ENCODE measurements around the gene NECAB3. TPM values are rescaled to one million over a fixed set of nuclear protein-coding genes. Genes with fewer than 3 reads are reported as not detected.
A peak's percentile ranks its signal among the peaks of the same experiment; 100 is the strongest.

NECAB3 gene
- total RNA-seq, 4 donors from 2014 or later, result 17.1 to 30.8 (median 23.3) TPM

DNA sequence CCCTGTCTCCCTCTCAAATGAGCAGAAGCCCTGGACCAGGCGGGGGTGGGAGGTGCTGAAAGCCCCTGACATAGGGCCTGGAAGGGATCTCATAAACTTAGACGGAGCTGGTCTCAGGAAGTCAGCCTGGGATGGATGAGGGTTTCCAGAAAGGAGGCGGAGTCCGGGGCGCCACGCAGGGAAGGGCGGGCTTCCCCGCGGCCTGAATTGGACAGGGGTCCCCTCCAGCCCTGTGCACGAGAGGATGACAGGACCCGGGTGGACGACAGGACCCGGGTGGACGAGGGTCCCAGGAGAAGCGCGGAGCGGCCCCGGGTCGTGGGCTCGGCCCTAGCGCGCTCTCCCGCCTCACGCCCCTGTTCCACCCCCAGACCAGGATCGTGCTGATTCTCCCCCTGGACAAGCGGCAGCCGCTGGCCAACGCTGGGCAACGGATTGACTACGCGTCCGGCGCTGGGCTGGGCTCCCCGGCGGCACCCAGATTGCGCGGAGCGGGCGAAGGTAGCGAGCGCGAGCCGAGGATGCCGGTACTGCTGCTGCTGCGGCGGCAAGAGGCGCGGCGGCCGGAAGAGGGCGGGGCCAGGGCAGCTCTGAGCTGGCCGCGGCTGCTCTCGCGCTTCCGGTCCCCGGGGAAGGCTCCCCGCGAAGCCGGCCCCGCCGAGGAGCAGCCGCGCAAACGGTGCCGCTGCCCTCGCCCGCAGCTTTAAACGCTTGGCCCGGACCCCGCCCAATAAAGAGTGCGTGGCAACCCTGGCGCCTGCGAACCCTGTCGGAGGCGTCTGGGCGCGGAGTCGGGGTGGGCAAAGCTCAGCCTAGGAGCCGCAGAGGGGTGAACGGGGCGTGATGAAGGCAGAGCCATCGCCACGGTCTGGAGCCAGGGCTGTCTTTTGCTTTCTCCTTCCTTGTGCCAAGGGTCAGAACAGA lies 10.8 kb downstream of the NECAB3 start:
- TF ChIP-seq, protein P1, sequence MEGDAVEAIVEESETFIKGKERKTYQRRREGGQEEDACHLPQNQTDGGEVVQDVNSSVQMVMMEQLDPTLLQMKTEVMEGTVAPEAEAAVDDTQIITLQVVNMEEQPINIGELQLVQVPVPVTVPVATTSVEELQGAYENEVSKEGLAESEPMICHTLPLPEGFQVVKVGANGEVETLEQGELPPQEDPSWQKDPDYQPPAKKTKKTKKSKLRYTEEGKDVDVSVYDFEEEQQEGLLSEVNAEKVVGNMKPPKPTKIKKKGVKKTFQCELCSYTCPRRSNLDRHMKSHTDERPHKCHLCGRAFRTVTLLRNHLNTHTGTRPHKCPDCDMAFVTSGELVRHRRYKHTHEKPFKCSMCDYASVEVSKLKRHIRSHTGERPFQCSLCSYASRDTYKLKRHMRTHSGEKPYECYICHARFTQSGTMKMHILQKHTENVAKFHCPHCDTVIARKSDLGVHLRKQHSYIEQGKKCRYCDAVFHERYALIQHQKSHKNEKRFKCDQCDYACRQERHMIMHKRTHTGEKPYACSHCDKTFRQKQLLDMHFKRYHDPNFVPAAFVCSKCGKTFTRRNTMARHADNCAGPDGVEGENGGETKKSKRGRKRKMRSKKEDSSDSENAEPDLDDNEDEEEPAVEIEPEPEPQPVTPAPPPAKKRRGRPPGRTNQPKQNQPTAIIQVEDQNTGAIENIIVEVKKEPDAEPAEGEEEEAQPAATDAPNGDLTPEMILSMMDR (IDR thresholded peaks at IDR 0.05), result no peak
- TF ChIP-seq POLR2A (IDR thresholded peaks at IDR 0.05), result peak in 1 of 2 donors; percentile 45
- peak in 1 of 2 donors; percentile 96 for DNase-seq (ENCODE audit: low spot score in 2 of 2)
- H3K4me3 ChIP-seq (ENCODE audit: low read depth, poor library complexity, severe bottlenecking), result peak overlapping the region; percentile 54
- WGBS, 2 donors, result 2 to 4% methylated on average over 22 to 63 of the region's 84 CpGs
- intact Hi-C loops (cut with DNase I; ENCODE audit: low total_unique reads), result loop anchor here (5.0 kb wide), 1 partner anchor 201 kb away; no protein-coding TSS in a partner anchor

DNA sequence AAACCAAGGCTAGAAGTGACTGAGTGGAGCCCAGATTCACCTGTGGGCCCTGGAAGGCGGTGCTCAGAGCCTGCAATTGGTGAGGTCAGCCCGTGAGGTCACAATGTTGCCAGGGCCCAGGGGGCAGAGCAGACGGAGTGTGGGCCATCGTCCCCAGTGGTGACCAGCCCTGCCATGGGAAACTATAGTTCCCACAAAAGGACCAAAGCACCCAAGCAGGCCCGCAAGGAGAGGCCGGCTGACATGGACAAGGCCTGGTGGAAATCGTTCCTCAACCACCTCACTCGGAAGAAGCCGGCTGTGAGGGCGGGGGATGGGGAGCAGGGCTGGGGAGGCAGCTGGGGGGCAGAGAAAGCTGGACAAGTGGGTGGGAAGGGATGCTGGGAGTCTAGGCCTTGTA lies 12.1 kb downstream of the NECAB3 start, which contains the start of gene C20orf144:
C20orf144 (plus strand) TSS at position 156 of the 400 bp plus-strand sequence; CDS start at position 175, 19 bp downstream.
- WGBS, 2 donors, result 93 to 94% methylated on average over 8 to 10 of the region's 10 CpGs
- H3K4me3 ChIP-seq (ENCODE audit: low read depth, poor library complexity, severe bottlenecking), result peak within 1 kb of the TSS; percentile 54
- no peak for DNase-seq (ENCODE audit: low spot score in 2 of 2)
- TF ChIP-seq POLR2A (IDR thresholded peaks at IDR 0.05), result no peak
- TF ChIP-seq, protein P1 (IDR thresholded peaks at IDR 0.05), result no peak
- intact Hi-C loops (cut with DNase I; ENCODE audit: low total_unique reads), result loop anchor here (5.0 kb wide), 1 partner anchor 200 kb away; no protein-coding TSS in a partner anchor

DNA sequence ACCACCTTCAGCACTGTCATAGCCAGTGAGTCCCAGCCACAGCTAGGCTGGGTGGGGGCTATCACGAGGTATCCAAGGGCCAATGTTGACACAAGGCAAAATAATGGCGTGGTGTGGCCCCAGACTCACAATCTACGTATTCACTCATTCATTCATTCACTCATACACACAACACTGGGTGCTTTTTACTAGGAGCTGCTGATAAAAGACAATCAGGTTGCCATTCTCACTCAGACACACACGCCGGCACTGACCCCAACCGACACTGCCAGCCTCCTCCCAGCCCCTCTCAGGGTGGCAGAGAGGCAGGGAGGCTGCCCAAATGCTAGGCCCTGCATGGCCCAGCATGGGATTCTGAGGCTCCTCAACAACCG lies 13.6 kb downstream of the NECAB3 start:
- DNase-seq (ENCODE audit: low spot score in 2 of 2), result no peak
- WGBS, 2 donors, result 89 to 93% methylated on average over 7 of the region's 7 CpGs
- intact Hi-C loops (cut with DNase I; ENCODE audit: low total_unique reads), result loop anchor here (5.0 kb wide), 1 partner anchor 198 kb away; no protein-coding TSS in a partner anchor
- TF ChIP-seq, protein P1 (IDR thresholded peaks at IDR 0.05), result no peak
- no peak for TF ChIP-seq POLR2A (IDR thresholded peaks at IDR 0.05)
- H3K4me3 ChIP-seq (ENCODE audit: low read depth, poor library complexity, severe bottlenecking), result no peak overlapping the region

DNA sequence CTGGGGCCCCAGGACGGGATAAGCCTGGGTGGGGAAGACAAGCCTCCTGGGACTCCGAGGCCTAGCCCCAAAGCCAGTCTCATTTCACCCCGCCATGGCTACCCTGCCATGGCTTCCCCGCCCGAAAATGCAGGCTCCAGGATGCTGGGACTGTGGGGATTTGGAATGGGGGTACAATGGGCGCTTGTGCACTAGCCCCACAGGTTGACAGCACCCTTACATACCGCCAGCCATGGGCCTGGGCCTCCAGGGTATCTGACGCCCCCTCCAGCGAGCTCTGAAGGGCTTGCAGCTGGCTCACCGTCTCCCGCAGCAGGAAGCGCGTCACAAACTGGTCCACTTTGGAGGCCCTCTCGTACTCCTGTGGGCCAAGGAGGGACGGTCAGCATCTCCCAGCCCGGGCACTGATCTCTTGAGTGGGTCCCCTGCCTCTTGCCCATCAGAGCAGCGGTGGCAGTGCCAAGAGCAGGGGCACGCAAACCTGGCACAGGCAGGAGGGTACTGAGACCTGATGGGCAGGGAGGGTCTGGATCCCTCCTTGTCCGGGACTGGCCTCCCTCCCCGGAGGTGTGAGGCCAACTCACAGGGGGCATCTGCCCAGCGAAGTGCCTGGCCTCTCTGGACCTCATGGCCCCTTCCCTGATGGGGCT lies 14.1 kb downstream of the NECAB3 start:
- H3K4me3 ChIP-seq (ENCODE audit: low read depth, poor library complexity, severe bottlenecking), result no peak overlapping the region
- TF ChIP-seq POLR2A (IDR thresholded peaks at IDR 0.05), result no peak
- TF ChIP-seq, protein P1 (IDR thresholded peaks at IDR 0.05), result no peak
- intact Hi-C loops (cut with DNase I; ENCODE audit: low total_unique reads), result loop anchor here (5.0 kb wide), 1 partner anchor 198 kb away; no protein-coding TSS in a partner anchor
- DNase-seq (ENCODE audit: low spot score in 2 of 2), result no peak
- WGBS, 2 donors, result 95% methylated on average over 15 to 20 of the region's 21 CpGs

DNA sequence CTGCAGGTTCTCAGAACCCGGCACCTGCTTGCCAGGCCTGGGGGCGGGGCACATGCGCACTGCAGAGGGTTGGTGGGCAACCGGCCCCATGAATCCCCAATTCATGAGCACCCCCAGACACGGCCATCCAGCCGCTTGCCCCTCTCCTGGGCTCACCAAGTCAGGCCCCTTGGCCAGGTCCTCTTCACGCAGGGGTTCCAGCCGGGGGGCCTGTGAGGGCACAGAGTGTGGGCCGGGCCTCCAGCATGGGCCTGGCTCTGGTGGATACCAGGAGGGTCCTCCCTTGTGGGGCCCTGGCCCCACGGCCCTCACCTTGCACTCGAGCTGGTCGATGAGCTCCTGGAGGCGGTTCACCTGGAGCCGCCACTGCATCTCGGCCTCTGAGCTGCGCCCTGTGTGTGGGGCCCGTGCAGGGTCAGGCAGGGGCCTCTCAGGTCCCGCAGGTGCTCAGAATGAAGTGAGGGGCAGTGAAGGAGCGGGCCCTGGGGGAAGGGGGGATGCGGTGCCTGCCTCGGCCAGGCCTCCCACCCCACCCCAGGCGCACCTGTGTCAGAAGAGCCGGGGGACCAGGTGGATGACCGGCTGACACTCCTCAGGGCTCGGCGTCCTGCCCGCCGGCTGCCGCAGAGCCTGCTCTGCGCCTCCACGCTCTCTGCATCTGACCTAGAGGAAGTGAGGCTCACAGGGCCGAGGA lies 14.7 kb downstream of the NECAB3 start:
- intact Hi-C loops (cut with DNase I; ENCODE audit: low total_unique reads), result loop anchor here (5.0 kb wide), 1 partner anchor 197 kb away; no protein-coding TSS in a partner anchor
- no peak for DNase-seq (ENCODE audit: low spot score in 2 of 2)
- WGBS, 2 donors, result 94 to 95% methylated on average over 22 to 29 of the region's 32 CpGs
- TF ChIP-seq, protein P1 (IDR thresholded peaks at IDR 0.05), result no peak
- no peak for TF ChIP-seq POLR2A (IDR thresholded peaks at IDR 0.05)
- H3K4me3 ChIP-seq (ENCODE audit: low read depth, poor library complexity, severe bottlenecking), result no peak overlapping the region
